K562 (cell line): Measurements from ENCODE around the gene HNRNPM. TPM values are rescaled to one million over a fixed set of nuclear protein-coding genes. Genes with fewer than 3 reads are reported as not detected.

Experiments
- ATAC-seq: fragments of 200-7000 bp; cut with Tn5 transposase; 3 replicates; pipeline ENCODE4 v1.9.1; 2020; ENCODE audit warnings: moderate library complexity
- BruUV-seq: library from RNA; stranded (reverse); fragments of 400-500 nt; replicated peaks from 2 replicates; lab custom pipeline; 2021; lab: Mats Ljungman, UMichigan
- CTCF ChIA-PET: fragments of 300-600 bp; formaldehyde crosslinking; extraction: SDS; loops from one replicate; lab custom pipeline; 2021; ENCODE audit warnings: low intra/inter-chr PET ratio; lab: Yijun Ruan, JAX
- POLR2A ChIA-PET: fragments of 300-600, 350-650 bp; sonication (Branson Sonifier 250); formaldehyde crosslinking; extraction: SDS; loops from one replicate; lab custom pipeline; 2021; ENCODE audit warnings: antibody characterized with exemption, inconsistent platforms; lab: Yijun Ruan, JAX
- DNase-seq, 4 experiments: peaks; one replicate each; pipeline versions ENCODE4 v3.0.0 to v3.0.0-alpha.2; 2011 to 2018; ENCODE audit warnings: low spot score in 3 of 4, mixed read lengths in 3 of 4; ENCODE audit errors: extremely low read depth in 1 of 4
- FAIRE-seq: peaks from 2 replicates; lab custom pipeline; 2011; peaks lifted over from hg19 to GRCh38; lab: Jason Lieb, UNC
- H2AFZ ChIP-seq: 2 replicates; pipeline ENCODE4 v1.6.0; 2011; ENCODE audit warnings: low read depth, low read length, control low read depth, inconsistent platforms
- H3K27ac ChIP-seq: fragments of 200-600 bp; 3 replicates; pipeline ENCODE4 v1.8.0; 2011; ENCODE audit warnings: low read depth, mild to moderate bottlenecking, control low read depth, inconsistent platforms, low read length, moderate library complexity, mixed read lengths; ENCODE audit errors: extremely low read depth
- H3K27me3 ChIP-seq, 2 experiments: fragments of 300-600 bp in 1 of 2; 2 replicates in 1 of 2; 3 replicates in 1 of 2; pipeline versions ENCODE4 v1.6.0 to v1.8.0; 2011; ENCODE audit warnings: inconsistent platforms in 2 of 2, low read length in 2 of 2, mild to moderate bottlenecking in 1 of 2, mixed read lengths in 1 of 2, moderate library complexity in 1 of 2; ENCODE audit not compliant: control insufficient read depth in 2 of 2, insufficient read depth in 2 of 2
- H3K36me3 ChIP-seq: fragments of 300-600 bp; 3 replicates; pipeline ENCODE4 v1.8.0; 2011; ENCODE audit warnings: mild to moderate bottlenecking, low read length, inconsistent platforms; ENCODE audit not compliant: control insufficient read depth, insufficient read depth
- H3K4me1 ChIP-seq, 2 experiments: fragments of 200-600 bp in 1 of 2; replicated peaks in 1 of 2; 2 replicates in 1 of 2; 3 replicates in 1 of 2; pipeline versions ENCODE4 v1.5.1 to v1.8.0; 2011; ENCODE audit warnings: inconsistent platforms in 2 of 2, low read length in 2 of 2, mild to moderate bottlenecking in 1 of 2, mixed read lengths in 1 of 2, moderate library complexity in 1 of 2; ENCODE audit not compliant: control insufficient read depth in 2 of 2, insufficient read depth in 2 of 2
- H3K4me2 ChIP-seq: 2 replicates; pipeline ENCODE4 v1.6.1; 2011; ENCODE audit warnings: low read length, control low read depth, inconsistent platforms, mixed read lengths; ENCODE audit not compliant: insufficient read depth
- H3K4me3 ChIP-seq: fragments of 200-600 bp; sonication (generic), shearing (Covaris generic); 2 replicates; pipeline ENCODE4 v1.5.1; 2016; ENCODE audit warnings: control low read depth, inconsistent platforms
- H3K79me2 ChIP-seq: fragments of 200-600 bp; 3 replicates; pipeline ENCODE4 v1.8.0; 2011; ENCODE audit warnings: low read length, inconsistent platforms; ENCODE audit not compliant: control insufficient read depth, insufficient read depth
- H3K9ac ChIP-seq, 2 experiments: 2 replicates each; pipeline versions ENCODE4 v1.6.0 to v1.6.1; 2011; ENCODE audit warnings: low read depth in 2 of 2, low read length in 2 of 2, control low read depth in 1 of 2, inconsistent platforms in 1 of 2, mild to moderate bottlenecking in 1 of 2, mixed read lengths in 1 of 2; ENCODE audit not compliant: insufficient read depth in 1 of 2
- H3K9me1 ChIP-seq: one replicate; pipeline ENCODE4 v1.6.0; 2011; ENCODE audit warnings: inconsistent platforms, mild to moderate bottlenecking, low read length, moderate library complexity; ENCODE audit not compliant: control insufficient read depth, insufficient read depth
- H3K9me3 ChIP-seq: replicated peaks from 2 replicates; pipeline ENCODE4 v1.5.1; 2011; ENCODE audit warnings: low read depth, low read length, inconsistent platforms; ENCODE audit not compliant: control insufficient read depth, insufficient read depth
- H4K20me1 ChIP-seq: replicated peaks from 2 replicates; pipeline ENCODE4 v1.6.1; 2011; ENCODE audit warnings: low read length, inconsistent platforms, mixed read lengths; ENCODE audit not compliant: control insufficient read depth, insufficient read depth
- IRF9 ChIP-seq: fragments of 450-650 bp; IDR thresholded peaks from 2 replicates; pipeline ENCODE4 v1.6.1; 2016; ENCODE audit warnings: missing biosample characterization, missing genetic modification characterization
- NFE2 ChIP-seq: IDR thresholded peaks from 2 replicates; pipeline ENCODE4 v1.6.1; 2014; ENCODE audit warnings: antibody characterized with exemption, low read depth
- PYGO2 ChIP-seq: fragments of 450-650 bp; IDR thresholded peaks from 2 replicates; pipeline ENCODE4 v1.6.1; 2016; ENCODE audit warnings: mild to moderate bottlenecking, missing genetic modification characterization, moderate library complexity, missing compliant biosample characterization
- SAP30 ChIP-seq: fragments of 200-600 bp; sonication (generic); IDR thresholded peaks from 2 replicates; pipeline ENCODE4 v1.6.1; 2012; ENCODE audit warnings: borderline replicate concordance, low read depth, mild to moderate bottlenecking, moderate library complexity, low read length, control low read depth, inconsistent platforms; ENCODE audit not compliant: insufficient read depth, poor library complexity, severe bottlenecking
- SMARCE1 ChIP-seq: fragments of 450-650 bp; IDR thresholded peaks from 2 replicates; pipeline ENCODE4 v1.7.1; 2016; ENCODE audit warnings: mild to moderate bottlenecking
- SNRNP70 ChIP-seq: fragments of 200-400 bp; formaldehyde crosslinking; optimal IDR thresholded peaks from 2 replicates; pipeline ENCODE3; 2017; ENCODE audit warnings: low read depth, low read length
- TAF1 ChIP-seq: IDR thresholded peaks from 2 replicates; pipeline ENCODE4 v1.6.1; 2011; ENCODE audit warnings: mild to moderate bottlenecking, low read length, moderate library complexity; ENCODE audit not compliant: insufficient read depth, control insufficient read depth, severe bottlenecking; ENCODE audit errors: extremely low read depth
- TCF3 ChIP-seq: sonication (generic); formaldehyde crosslinking; IDR thresholded peaks from 2 replicates; pipeline ENCODE4 v1.4.0; 2020; ENCODE audit warnings: mild to moderate bottlenecking, missing genetic modification reagents
- U2AF2 ChIP-seq: fragments of 200-400 bp; formaldehyde crosslinking; optimal IDR thresholded peaks from 2 replicates; pipeline ENCODE3; 2017; ENCODE audit warnings: low read depth, mild to moderate bottlenecking, low read length
- ZNF212 ChIP-seq: fragments of 450-650 bp; formaldehyde crosslinking; IDR thresholded peaks from 2 replicates; pipeline ENCODE4 v1.4.0; 2020; ENCODE audit warnings: mild to moderate bottlenecking
- ZNF324 ChIP-seq: fragments of 250-450 bp; sonication (Bioruptor Pico); IDR thresholded peaks from 2 replicates; pipeline ENCODE4 v1.4.0; 2020; ENCODE audit warnings: mild to moderate bottlenecking
- ZNF668 ChIP-seq: fragments of 250-450 bp; sonication (Bioruptor Pico); IDR thresholded peaks from 2 replicates; pipeline ENCODE4 v1.8.0; 2022; ENCODE audit warnings: mild to moderate bottlenecking, inconsistent platforms
- WGBS: fragments of 100-300 bp; shearing (Covaris generic); methylation state at CpG from one replicate; pipeline ENCODE4 v1.1.6; 2016; ENCODE audit warnings: low coverage, mixed read lengths; ENCODE audit not compliant: insufficient coverage; ENCODE audit errors: missing lambda C conversion rate; 5-methylcytosine and 5-hydroxymethylcytosine counted together
- in situ Hi-C: fragments of 300-500 bp; cut with MboI; formaldehyde crosslinking; loops from 4 replicates; pipeline ENCODE4 v1.15.0; 2018; ENCODE audit warnings: inconsistent platforms, mixed read lengths
- intact Hi-C: fragments of 100-400 bp; cut with micrococcal nuclease; formaldehyde crosslinking; loops from 2 replicates; pipeline ENCODE4 v1.14.2; 2022
- polyA plus RNA-seq, 8 experiments: library from polyadenylated mRNA; depleted of rRNA in 4 of 8; stranded (reverse) in 5 of 8; unstranded in 3 of 8; fragments of >200 nt; fragmentation: Nextera tagmentation in 2 of 8; fragmentation: Illumina TruSeq in 1 of 8; extraction: Ambion mirVana in 2 of 8; extraction: Trizol in 1 of 8; gene quantifications; 2 replicates each; pipeline versions ENCODE4 v1.2.1 to v1.2.3, GENCODE V29; 2011 to 2014; ENCODE audit warnings: inconsistent platforms in 1 of 8, missing spikeins in 1 of 8
- total RNA-seq, 7 experiments: library from RNA; depleted of rRNA in 6 of 7; stranded (reverse); fragments of >200 nt in 6 of 7; fragmentation: Illumina TruSeq in 2 of 7; extraction: Trizol in 2 of 7; gene quantifications; 2 replicates each; pipeline versions ENCODE4 v1.2.1 to v1.2.3, GENCODE V29; 2011 to 2021; ENCODE audit warnings: low replicate concordance in 1 of 7

HNRNPM gene
- total and polyA plus RNA-seq, 9 of the 15 experiments (the other 6 are each of a cell fraction or from before 2014, with no cell fraction given): 11.1 to 340 (median 195) TPM

GRCh38 chr19:8426283-8426682 is 18.5 kb upstream of the HNRNPM start:
- BruUV-seq: no TSS peak
- 66% methylated on average over 7 of the region's 7 CpGs for WGBS
- TF ChIP-seq PYGO2 (tag) (no peak), U2AF2 (no peak), NFE2 (no peak), SAP30 (no peak), ZNF668 (CRISPR knock-in tag) (no peak), TCF3 (no peak), SMARCE1 (no peak), ZNF324 (no peak), ZNF212 (no peak), TAF1 (no peak), IRF9 (tag) (no peak), SNRNP70 (no peak)
- ChIA-PET POLR2A (interaction anchor here (1.0 to 2.2 kb wide), 2 partner anchors 8 to 12 kb away, joined by 3 to 9 read pairs; no protein-coding TSS in a partner anchor), CTCF (no interaction called here)
- Histone ChIP-seq H3K9me3 (no peaks in the 10 kb centered on the region), H3K79me2 (no peaks in the 10 kb centered on the region), H2AFZ (no peak overlapping the region), H3K4me1 (peaks cover 10 to 31% of the 10 kb centered on the region in 2 experiments), H3K4me3 (no peak overlapping the region), H3K36me3 (no peaks in the 10 kb centered on the region; the same call in 2 of the 3 replicates), H3K4me2 (no peak overlapping the region), H3K9ac (peak overlapping the region in 1 of 2 experiments; percentile 43; a peak in 1 of 4 replicates), H3K27ac (no peak overlapping the region), H3K9me1 (no peaks in the 10 kb centered on the region), H4K20me1 (no peaks in the 10 kb centered on the region), H3K27me3 (no peaks in the 10 kb centered on the region)
- intact Hi-C loops: no loop called here
- DNase-seq (no peak), ATAC-seq (no peak), FAIRE-seq (no peak)
- in situ Hi-C loops: no loop called here
